HG03175 (cell line): Measurements from ENCODE around the gene IL25.
"Not testable (repeated sequence)": the region's sequence is repeated elsewhere in the genome, so short reads cannot be mapped to it uniquely, and the experiment has no call there.

Source experiments
- ATAC-seq: cut with Tn5 transposase; IDR thresholded peaks from one replicate; pipeline ENCODE4 v1.9.1; 2021; ENCODE audit warnings: mild to moderate bottlenecking, moderate library complexity; ENCODE audit not compliant: unreplicated experiment

Gene IL25

GRCh38 chr14:23407516-23408306, 35.1 kb downstream of the IL25 start, which contains the start of gene MYH6:
Gene MYH6 (minus strand): TSS chr14:23408273. CDS start chr14:23407223, 1,050 bp downstream.
- ATAC-seq = no peak

DNA sequence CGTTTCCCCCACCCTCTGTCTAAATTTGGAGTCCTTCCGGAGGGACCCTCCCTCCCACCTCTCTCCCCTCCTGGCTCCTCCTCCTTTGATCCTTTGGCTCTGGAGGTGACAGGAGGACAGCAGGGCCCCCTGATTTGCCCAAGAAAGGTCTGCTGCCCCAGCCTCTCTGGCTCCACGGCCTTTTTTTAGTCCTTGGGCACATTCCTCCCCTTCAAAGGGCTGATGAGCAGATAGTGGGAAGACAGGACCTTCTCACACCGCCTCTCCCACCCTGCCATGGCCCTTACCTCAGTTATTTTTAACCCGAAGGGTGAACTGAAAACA, 35.7 kb downstream of the IL25 start:
- no peak for ATAC-seq

DNA sequence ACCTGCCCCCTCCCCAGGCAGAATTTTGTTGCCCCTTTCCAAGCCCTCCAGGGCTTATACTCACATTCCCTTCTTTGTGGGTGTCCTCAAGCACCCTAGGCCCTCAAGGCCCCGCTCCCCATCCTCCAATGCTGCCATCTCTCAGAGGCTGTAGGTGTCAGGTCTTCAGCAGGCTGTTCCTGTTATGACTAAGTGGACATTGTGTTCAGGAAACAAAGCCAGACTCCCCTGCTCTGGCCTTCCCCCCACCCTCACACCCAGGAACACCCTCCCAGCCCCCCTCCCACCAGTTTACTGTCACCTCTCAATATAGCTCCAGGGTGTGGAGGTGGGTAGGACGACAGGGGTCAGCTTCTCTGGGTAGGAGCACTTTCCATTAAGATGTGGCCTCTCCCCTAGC, 36.9 kb downstream of the IL25 start:
- ATAC-seq = no peak

GRCh38 chr14:23409966-23410635, 37.5 kb downstream of the IL25 start:
- no peak for ATAC-seq

DNA sequence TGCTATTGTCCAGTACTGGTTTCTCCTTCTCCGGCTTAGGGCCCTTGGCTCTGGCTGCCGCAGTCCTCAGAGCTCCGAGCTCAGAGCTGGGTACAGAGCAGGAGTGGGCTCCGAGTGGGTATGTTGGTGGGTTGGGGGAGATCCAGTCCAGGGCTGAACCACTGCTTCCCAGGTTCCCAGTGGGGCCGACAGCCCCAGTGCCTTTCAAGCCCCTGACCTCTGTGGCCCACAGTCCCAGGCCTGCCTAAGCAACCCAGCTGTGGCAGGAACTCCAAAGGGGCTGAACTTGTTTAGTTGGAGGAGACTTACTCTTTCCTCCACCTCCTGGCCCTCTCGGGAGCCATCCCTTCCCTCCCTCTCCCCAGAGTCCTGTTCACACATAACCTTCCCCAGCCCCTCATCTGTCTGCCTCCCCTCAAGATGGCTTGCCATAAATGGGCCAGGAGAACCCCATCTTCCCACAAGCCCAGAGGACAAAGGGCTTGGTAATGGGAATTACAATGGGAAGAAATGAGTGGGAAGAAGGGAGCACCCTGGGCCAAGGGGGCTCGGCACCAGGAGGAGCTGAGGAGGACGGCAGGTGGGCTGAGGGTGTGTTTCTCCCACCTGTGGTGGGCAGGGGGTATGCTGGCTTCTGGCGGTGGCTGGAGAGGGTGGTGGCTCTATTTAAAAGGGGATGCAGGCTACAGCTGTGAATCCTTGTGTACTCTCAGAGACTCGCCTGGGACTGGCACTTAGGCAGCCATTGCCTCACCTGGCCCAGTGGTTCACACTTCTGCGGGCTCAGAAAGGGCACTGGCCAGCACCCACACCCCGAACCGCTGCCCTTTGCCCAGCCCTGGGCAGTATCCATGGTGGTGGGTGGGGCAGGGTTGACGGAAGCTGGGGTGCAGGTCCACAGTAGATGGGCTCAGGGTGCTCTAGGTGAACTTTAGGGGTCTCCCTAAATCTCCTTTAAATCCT, 39.2 kb downstream of the IL25 start:
- ATAC-seq = no peak

DNA sequence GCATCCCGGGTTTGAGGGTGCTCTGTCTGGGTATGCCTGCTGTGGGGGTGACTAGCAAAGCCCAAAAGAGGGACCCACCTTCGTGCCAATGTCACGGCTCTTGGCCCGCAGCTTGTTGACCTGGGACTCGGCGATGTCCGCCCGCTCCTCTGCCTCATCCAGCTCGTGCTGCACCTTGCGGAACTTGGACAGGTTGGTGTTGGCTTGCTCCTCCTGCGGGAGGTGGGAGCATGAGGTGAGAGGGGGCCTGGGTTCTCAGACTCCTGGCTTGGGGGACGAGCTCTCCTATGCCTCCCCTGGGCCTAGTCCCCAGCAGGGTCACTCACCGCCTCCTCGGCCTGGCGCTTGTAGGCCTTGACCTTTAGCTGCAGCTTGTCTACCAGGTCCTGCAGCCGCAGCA, 41.1 kb downstream of the IL25 start:
- ATAC-seq = no peak

GRCh38 chr14:23414254-23414653, 41.6 kb downstream of the IL25 start:
- no peak for ATAC-seq

- ATAC-seq = no peak
Measured at GRCh38 chr14:23414906-23415820, 42.6 kb downstream of the IL25 start.

GRCh38 chr14:23415821-23416778, 43.5 kb downstream of the IL25 start:
- ATAC-seq = no peak

DNA sequence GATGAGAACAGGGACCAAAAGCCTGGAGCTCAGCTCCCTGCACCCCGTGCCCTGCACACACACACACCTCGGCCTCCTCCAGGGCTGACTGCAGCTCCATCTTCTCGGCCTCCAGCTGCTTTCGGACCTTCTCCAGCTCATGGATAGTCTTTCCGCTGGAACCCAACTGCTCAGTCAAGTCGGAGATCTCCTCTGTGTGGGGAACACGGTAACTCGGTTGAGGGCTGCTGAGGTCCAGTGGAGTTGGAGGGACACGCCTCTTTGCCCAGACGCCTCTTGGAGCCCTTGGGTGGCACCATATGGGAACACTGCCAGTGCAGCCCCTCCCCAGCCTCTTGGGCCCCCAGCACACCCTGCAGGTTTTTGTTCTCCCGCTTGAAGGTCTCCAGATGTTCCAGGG, 44.2 kb downstream of the IL25 start:
- ATAC-seq = no peak

- ATAC-seq = not testable (repeated sequence)
Measured at GRCh38 chr14:23417269-23417668, 44.7 kb downstream of the IL25 start.

- no peak for ATAC-seq
Measured at GRCh38 chr14:23418021-23418420, 45.4 kb downstream of the IL25 start.

- not testable (repeated sequence) for ATAC-seq
Measured at GRCh38 chr14:23419646-23420045, 47.0 kb downstream of the IL25 start.

DNA sequence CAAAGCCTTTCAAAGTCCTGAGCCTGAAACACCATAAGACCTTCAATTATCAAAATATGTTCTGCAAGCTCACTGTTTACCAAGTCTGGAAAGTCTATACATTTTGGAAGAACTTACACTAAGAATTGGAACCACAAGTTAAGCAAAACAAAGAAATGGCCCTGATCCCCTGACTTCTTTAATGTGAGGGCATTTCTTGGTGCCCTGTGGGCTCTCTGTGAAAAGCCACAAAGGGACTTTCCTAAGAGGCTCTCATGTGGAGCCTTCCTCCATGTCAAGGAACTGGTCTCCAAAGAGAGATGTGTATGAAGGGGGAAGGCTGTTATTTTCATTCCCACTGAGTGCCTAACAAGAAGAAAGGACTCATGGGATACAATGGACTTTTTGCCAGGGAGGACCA, 49.0 kb downstream of the IL25 start:
- ATAC-seq = no peak

GRCh38 chr14:23423657-23424056, 51.0 kb downstream of the IL25 start:
- no peak for ATAC-seq

DNA sequence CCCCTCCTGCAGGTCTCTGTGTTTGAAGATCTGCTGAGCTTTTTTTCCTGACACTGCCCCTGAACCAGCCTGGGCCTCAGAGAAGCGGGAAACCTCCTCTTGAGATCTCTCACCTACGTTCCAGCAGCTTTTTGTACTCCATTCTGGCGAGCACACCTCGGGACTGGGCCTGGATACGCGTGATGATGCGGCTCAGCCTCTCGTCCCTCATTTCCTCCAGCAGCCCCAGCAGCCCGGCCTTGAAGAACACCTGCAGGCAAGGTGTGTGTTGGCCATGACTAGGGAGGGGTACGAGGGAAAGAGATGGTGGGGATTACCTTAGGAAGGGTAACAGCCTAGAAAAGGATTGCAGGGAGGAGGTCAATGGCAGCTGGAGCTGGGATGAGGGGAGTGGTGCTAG, 52.6 kb downstream of the IL25 start:
- no peak for ATAC-seq

DNA sequence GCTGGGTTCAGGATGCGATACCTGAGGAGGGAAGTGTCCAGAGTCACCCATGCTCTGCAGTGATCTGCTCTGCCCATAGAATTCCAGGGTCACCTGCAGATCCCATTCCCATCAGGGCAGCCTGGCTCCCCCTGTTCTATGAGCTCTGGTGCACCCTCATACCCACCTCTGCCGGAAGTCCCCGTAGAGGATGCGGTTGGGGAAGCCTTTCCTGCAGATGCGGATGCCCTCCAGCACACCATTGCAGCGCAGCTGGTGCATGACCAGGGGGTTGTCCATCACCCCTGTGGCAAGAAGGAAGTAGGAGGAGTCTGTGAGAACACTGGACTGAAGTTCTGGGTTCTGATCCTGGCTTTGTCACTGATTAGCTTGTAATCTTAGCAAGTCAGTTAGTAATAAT, 53.2 kb downstream of the IL25 start:
- not testable (repeated sequence) for ATAC-seq
